GM18858 (cell line): ENCODE measurements around the gene DUSP1.

Source experiments
- ATAC-seq: cut with Tn5 transposase; IDR thresholded peaks from one replicate; pipeline ENCODE4 v1.9.1; 2021; ENCODE audit not compliant: unreplicated experiment

The DUSP1 gene

GRCh38 chr5:172745406-172745805, 25.6 kb downstream of the DUSP1 start:
- no peak for ATAC-seq

GRCh38 chr5:172744123-172745104, 26.6 kb downstream of the DUSP1 start:
- ATAC-seq, result no peak

GRCh38 chr5:172743112-172743959, 27.7 kb downstream of the DUSP1 start:
- ATAC-seq, result no peak

GRCh38 chr5:172741206-172741582, 29.8 kb downstream of the DUSP1 start:
- ATAC-seq, result no peak

- no peak for ATAC-seq
Observed at GRCh38 chr5:172740428-172741205, 30.4 kb downstream of the DUSP1 start.

- no peak for ATAC-seq
Observed at GRCh38 chr5:172739375-172739774, 31.6 kb downstream of the DUSP1 start.

GRCh38 chr5:172736508-172737135, 34.4 kb downstream of the DUSP1 start:
- ATAC-seq, result no peak

- ATAC-seq, result no peak
Observed at GRCh38 chr5:172735141-172735831, 35.7 kb downstream of the DUSP1 start.

- ATAC-seq, result no peak
Observed at GRCh38 chr5:172733974-172734346, 37.0 kb downstream of the DUSP1 start.

- ATAC-seq, result no peak
Observed at GRCh38 chr5:172733131-172733973, 37.6 kb downstream of the DUSP1 start.

- no peak for ATAC-seq
Observed at GRCh38 chr5:172732201-172732865, 38.7 kb downstream of the DUSP1 start.

- ATAC-seq, result no peak
Observed at GRCh38 chr5:172731680-172732074, 39.3 kb downstream of the DUSP1 start.

- ATAC-seq, result no peak
Observed at GRCh38 chr5:172730981-172731679, 39.9 kb downstream of the DUSP1 start.

- ATAC-seq, result no peak
Observed at GRCh38 chr5:172730222-172730621, 40.8 kb downstream of the DUSP1 start.

- ATAC-seq, result no peak
Observed at GRCh38 chr5:172729588-172729987, 41.4 kb downstream of the DUSP1 start.

- ATAC-seq, result no peak
Observed at GRCh38 chr5:172728481-172729241, 42.3 kb downstream of the DUSP1 start.

- no peak for ATAC-seq
Observed at GRCh38 chr5:172727551-172727950, 43.4 kb downstream of the DUSP1 start.
